ENCODE data around the gene PXK.

- TF ChIP-seq EZH2 (IDR thresholded peaks at IDR 0.05; ENCODE audit: borderline replicate concordance, low read length): no peak
- no peak for TF ChIP-seq CTCF (conservative IDR thresholded peaks at IDR 0.05 in 1 of 2, IDR thresholded peaks at IDR 0.05 in 1 of 2; ENCODE audit: extremely low read depth in 1 of 2, insufficient read depth in 1 of 2, low read depth in 1 of 2, low read length in 2 of 2)
Measured at GRCh38 chr3:58429657-58430056, 97.0 kb downstream of the PXK start.
